ENCODE measurements around the gene DDA1. TPM values are rescaled to one million over a fixed set of nuclear protein-coding genes. Genes with fewer than 3 reads are reported as not detected.

The DDA1 gene
- total and polyA plus RNA-seq, 9 of the 15 experiments (the other 6 are each of a cell fraction or from before 2014, with no cell fraction given), result 1.4 to 83.8 (median 33.8) TPM

DNA sequence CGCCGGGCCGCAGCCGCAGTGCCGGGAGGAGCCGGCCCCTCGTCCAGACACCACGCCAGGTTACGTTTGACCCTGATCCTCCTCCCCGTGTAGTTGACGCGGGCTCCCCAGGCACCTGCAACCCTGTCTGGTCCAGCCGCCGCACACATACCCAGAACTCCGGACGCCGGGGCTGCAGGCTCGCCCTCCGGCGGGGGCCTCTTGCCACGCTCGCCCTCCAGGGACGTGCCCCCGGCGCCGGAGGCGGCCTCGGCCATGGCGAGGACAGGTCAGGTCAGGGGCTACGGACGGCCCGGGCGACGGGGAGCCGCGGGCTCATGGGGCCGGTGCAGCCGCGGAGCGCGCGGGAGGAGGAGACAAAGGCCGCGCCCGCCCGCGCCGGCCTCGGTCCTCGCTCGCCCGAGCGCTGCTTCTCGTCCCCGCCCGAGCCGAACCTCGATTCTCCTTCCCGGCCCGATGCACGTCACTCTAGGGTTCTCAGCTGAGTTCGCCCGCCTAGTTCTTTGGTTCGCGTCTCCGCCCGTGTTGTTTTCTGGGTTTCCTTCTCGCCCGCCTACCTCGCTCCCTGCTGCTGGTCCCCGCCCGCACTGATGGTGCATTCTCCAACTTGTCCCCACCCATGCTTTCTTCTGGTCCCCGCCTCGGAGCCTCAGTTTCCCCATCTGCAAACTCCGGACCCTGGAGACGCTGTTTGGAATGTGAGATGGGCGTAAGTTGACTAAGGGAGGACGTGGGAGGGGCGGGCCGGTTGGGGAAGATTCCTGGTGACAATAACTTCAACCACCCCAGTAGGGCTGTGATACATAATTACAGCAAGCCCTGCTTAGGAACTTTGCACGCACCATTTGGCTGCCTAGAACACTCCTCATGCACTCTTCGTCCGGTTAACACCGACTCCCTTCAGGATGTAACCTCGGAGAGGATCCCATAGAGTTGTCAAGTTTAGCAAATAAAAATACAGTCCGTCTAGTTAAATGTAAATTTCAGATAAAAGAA, 25.3 kb downstream of the DDA1 start, which contains the start of gene ANO8 (continued):
- peak; percentile 81; the same call in 1 of the 2 replicates for TF ChIP-seq ZNF282 (CRISPR knock-in tag; IDR thresholded peaks at IDR 0.05)
- no peak for TF ChIP-seq TAF15 (IDR thresholded peaks at IDR 0.05; ENCODE audit: low read depth, low read length)
- TF ChIP-seq BCOR (IDR thresholded peaks at IDR 0.05), result peak; percentile 97
- no peak; the same call in 1 of the 2 replicates for TF ChIP-seq TGIF2 (CRISPR knock-in tag; IDR thresholded peaks at IDR 0.05)
- TF ChIP-seq, protein P1, sequence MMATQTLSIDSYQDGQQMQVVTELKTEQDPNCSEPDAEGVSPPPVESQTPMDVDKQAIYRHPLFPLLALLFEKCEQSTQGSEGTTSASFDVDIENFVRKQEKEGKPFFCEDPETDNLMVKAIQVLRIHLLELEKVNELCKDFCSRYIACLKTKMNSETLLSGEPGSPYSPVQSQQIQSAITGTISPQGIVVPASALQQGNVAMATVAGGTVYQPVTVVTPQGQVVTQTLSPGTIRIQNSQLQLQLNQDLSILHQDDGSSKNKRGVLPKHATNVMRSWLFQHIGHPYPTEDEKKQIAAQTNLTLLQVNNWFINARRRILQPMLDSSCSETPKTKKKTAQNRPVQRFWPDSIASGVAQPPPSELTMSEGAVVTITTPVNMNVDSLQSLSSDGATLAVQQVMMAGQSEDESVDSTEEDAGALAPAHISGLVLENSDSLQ (IDR thresholded peaks at IDR 0.05), result peak; percentile 97
- no peak for TF ChIP-seq RBM34 (IDR thresholded peaks at IDR 0.05; ENCODE audit: borderline replicate concordance, insufficient read depth, low read length)
- TF ChIP-seq IFI16 (CRISPR knock-in tag; IDR thresholded peaks at IDR 0.05), result no peak
- peak; percentile 54 for TF ChIP-seq RBM39 (optimal IDR thresholded peaks at IDR 0.05; ENCODE audit: low read depth, low read length)
- TF ChIP-seq NEUROD1 (IDR thresholded peaks at IDR 0.05; ENCODE audit: borderline replicate concordance, low read depth, low read length, partially characterized antibody), result peak; percentile 92
- TF ChIP-seq MYBL2 (IDR thresholded peaks at IDR 0.05; ENCODE audit: low read depth), result no peak
- TF ChIP-seq MYBL2 (CRISPR knock-in tag; IDR thresholded peaks at IDR 0.05; ENCODE audit: borderline replicate concordance), result no peak
- TF ChIP-seq ZNF239 (CRISPR knock-in tag; IDR thresholded peaks at IDR 0.05), result no peak
- peak; percentile 98 for TF ChIP-seq FIP1L1 (IDR thresholded peaks at IDR 0.05; ENCODE audit: low read depth, low read length, poor library complexity, severe bottlenecking)
- TF ChIP-seq, protein P2, sequence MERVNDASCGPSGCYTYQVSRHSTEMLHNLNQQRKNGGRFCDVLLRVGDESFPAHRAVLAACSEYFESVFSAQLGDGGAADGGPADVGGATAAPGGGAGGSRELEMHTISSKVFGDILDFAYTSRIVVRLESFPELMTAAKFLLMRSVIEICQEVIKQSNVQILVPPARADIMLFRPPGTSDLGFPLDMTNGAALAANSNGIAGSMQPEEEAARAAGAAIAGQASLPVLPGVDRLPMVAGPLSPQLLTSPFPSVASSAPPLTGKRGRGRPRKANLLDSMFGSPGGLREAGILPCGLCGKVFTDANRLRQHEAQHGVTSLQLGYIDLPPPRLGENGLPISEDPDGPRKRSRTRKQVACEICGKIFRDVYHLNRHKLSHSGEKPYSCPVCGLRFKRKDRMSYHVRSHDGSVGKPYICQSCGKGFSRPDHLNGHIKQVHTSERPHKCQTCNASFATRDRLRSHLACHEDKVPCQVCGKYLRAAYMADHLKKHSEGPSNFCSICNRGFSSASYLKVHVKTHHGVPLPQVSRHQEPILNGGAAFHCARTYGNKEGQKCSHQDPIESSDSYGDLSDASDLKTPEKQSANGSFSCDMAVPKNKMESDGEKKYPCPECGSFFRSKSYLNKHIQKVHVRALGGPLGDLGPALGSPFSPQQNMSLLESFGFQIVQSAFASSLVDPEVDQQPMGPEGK (CRISPR knock-in tag; IDR thresholded peaks at IDR 0.05; ENCODE audit: borderline replicate concordance), result no peak
- TF ChIP-seq KDM4B (IDR thresholded peaks at IDR 0.05; ENCODE audit: borderline replicate concordance in 2 of 2, low read depth in 1 of 2), result peak in 1 of 2 experiments; percentile 53; a peak in 1 of 4 replicates
- TF ChIP-seq, protein P3, sequence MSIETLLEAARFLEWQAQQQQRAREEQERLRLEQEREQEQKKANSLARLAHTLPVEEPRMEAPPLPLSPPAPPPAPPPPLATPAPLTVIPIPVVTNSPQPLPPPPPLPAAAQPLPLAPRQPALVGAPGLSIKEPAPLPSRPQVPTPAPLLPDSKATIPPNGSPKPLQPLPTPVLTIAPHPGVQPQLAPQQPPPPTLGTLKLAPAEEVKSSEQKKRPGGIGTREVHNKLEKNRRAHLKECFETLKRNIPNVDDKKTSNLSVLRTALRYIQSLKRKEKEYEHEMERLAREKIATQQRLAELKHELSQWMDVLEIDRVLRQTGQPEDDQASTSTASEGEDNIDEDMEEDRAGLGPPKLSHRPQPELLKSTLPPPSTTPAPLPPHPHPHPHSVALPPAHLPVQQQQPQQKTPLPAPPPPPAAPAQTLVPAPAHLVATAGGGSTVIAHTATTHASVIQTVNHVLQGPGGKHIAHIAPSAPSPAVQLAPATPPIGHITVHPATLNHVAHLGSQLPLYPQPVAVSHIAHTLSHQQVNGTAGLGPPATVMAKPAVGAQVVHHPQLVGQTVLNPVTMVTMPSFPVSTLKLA (conservative IDR thresholded peaks at IDR 0.05), result peak; percentile 59 to 84; a peak in 3 of 4 replicates
- peak; percentile 99 for TF ChIP-seq XRCC5 (IDR thresholded peaks at IDR 0.05; ENCODE audit: low read depth, low read length)

Data from K562 (cell line).